ENCODE data around the gene RIMS1.
"Not testable (repeated sequence)": the region's sequence is repeated elsewhere in the genome, so short reads cannot be mapped to it uniquely, and the experiment has no call there.

Gene RIMS1

GRCh38 chr6:71983131-71983530 lies 96.8 kb downstream of the RIMS1 start:
- no peak for DNase-seq (ENCODE audit: low read depth)

GRCh38 chr6:71994705-71995271 lies 108.4 kb downstream of the RIMS1 start:
- no peak for DNase-seq (ENCODE audit: low read depth)

- DNase-seq (ENCODE audit: low read depth), result no peak
Observed at GRCh38 chr6:71997341-71997740, 111.0 kb downstream of the RIMS1 start.

GRCh38 chr6:72002415-72002814 lies 116.1 kb downstream of the RIMS1 start:
- DNase-seq (ENCODE audit: low read depth), result no peak

- DNase-seq (ENCODE audit: low read depth), result not testable (repeated sequence)
Observed at GRCh38 chr6:72006591-72006990, 120.2 kb downstream of the RIMS1 start.

- DNase-seq (ENCODE audit: low read depth), result no peak
Observed at GRCh38 chr6:72022830-72023229, 136.5 kb downstream of the RIMS1 start.

- no peak for DNase-seq (ENCODE audit: low read depth)
Observed at GRCh38 chr6:72031471-72031870, 145.1 kb downstream of the RIMS1 start.

GRCh38 chr6:72032086-72032485 lies 145.7 kb downstream of the RIMS1 start:
- DNase-seq (ENCODE audit: low read depth), result no peak

GRCh38 chr6:72035486-72035885 lies 149.1 kb downstream of the RIMS1 start:
- no peak for DNase-seq (ENCODE audit: low read depth)

- no peak for DNase-seq (ENCODE audit: low read depth)
Observed at GRCh38 chr6:72035966-72036365, 149.6 kb downstream of the RIMS1 start.

GRCh38 chr6:72037006-72037405 lies 150.7 kb downstream of the RIMS1 start:
- DNase-seq (ENCODE audit: low read depth), result no peak

- no peak for DNase-seq (ENCODE audit: low read depth)
Observed at GRCh38 chr6:72040111-72040510, 153.8 kb downstream of the RIMS1 start.

GRCh38 chr6:72042088-72042487 lies 155.7 kb downstream of the RIMS1 start:
- no peak for DNase-seq (ENCODE audit: low read depth)

- no peak for DNase-seq (ENCODE audit: low read depth)
Observed at GRCh38 chr6:72048080-72048479, 161.7 kb downstream of the RIMS1 start.

- DNase-seq (ENCODE audit: low read depth), result no peak
Observed at GRCh38 chr6:72049376-72049775, 163.0 kb downstream of the RIMS1 start.

- DNase-seq (ENCODE audit: low read depth), result no peak
Observed at GRCh38 chr6:72061286-72061685, 174.9 kb downstream of the RIMS1 start.

GRCh38 chr6:72064399-72064975 lies 178.1 kb downstream of the RIMS1 start:
- DNase-seq (ENCODE audit: low read depth), result no peak

GRCh38 chr6:72078096-72078495 lies 191.7 kb downstream of the RIMS1 start:
- no peak for DNase-seq (ENCODE audit: low read depth)

GRCh38 chr6:72080260-72080941 lies 194.1 kb downstream of the RIMS1 start:
- DNase-seq (ENCODE audit: low read depth), result no peak

GRCh38 chr6:72081871-72082270 lies 195.5 kb downstream of the RIMS1 start:
- no peak for DNase-seq (ENCODE audit: low read depth)

- DNase-seq (ENCODE audit: low read depth), result no peak
Observed at GRCh38 chr6:72083976-72084375, 197.6 kb downstream of the RIMS1 start.

GRCh38 chr6:72084992-72085569 lies 198.7 kb downstream of the RIMS1 start:
- DNase-seq (ENCODE audit: low read depth), result no peak

- no peak for DNase-seq (ENCODE audit: low read depth)
Observed at GRCh38 chr6:72094506-72094905, 208.2 kb downstream of the RIMS1 start.
